ENCODE results near the gene LDLR.
"Not testable (repeated sequence)": the region's sequence is repeated elsewhere in the genome, so short reads cannot be mapped to it uniquely, and the experiment has no call there.

Gene LDLR

DNA sequence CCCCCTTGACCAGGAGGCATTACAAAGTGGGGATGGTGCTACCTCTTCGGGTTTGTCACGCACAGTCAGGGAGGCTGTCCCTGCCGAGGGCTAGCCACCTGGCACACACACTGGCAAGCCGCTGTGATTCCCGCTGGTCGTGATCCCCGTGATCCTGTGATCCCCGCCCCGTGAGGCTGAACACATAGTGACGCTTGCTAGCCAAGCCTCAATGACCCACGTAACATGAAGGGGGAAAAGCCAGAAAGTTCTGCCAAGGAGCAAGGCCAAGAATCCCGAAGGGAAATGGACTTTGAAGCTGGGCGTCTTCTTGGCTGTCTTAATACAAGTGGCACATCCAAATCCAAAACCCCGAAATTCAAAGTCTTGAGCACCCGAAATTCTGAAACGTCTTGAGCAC, 13.7 kb downstream of the LDLR start:
- no peak overlapping the region for H3K4me3 ChIP-seq (ENCODE audit: low read depth, low read length)
- TF ChIP-seq, protein P1, sequence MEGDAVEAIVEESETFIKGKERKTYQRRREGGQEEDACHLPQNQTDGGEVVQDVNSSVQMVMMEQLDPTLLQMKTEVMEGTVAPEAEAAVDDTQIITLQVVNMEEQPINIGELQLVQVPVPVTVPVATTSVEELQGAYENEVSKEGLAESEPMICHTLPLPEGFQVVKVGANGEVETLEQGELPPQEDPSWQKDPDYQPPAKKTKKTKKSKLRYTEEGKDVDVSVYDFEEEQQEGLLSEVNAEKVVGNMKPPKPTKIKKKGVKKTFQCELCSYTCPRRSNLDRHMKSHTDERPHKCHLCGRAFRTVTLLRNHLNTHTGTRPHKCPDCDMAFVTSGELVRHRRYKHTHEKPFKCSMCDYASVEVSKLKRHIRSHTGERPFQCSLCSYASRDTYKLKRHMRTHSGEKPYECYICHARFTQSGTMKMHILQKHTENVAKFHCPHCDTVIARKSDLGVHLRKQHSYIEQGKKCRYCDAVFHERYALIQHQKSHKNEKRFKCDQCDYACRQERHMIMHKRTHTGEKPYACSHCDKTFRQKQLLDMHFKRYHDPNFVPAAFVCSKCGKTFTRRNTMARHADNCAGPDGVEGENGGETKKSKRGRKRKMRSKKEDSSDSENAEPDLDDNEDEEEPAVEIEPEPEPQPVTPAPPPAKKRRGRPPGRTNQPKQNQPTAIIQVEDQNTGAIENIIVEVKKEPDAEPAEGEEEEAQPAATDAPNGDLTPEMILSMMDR (IDR thresholded peaks at IDR 0.05; ENCODE audit: control insufficient read depth, extremely low read depth, insufficient read depth) = no peak
- DNase-seq (ENCODE audit: low read depth) = no peak

DNA sequence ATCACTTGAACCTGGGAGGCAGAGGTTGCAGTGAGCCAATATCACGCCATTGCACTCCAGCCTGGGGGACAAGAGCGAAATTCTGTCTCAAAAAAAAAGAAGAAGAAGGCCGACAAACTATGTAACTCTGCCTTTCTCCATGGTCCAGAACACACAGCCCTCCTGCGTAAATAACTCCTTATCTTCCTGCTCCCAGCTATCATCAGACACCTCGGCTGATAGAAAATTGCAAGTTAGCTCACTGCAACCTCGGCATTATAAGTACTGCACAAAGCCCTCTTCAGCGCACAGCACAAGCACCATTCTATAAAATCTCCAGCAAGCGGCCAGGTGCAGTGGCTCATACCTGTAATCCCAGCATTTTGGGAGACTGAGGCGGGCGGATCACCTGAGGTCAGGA, 14.4 kb downstream of the LDLR start:
- not testable (repeated sequence) for H3K4me3 ChIP-seq (ENCODE audit: low read depth, low read length); DNase-seq (ENCODE audit: low read depth)

DNA sequence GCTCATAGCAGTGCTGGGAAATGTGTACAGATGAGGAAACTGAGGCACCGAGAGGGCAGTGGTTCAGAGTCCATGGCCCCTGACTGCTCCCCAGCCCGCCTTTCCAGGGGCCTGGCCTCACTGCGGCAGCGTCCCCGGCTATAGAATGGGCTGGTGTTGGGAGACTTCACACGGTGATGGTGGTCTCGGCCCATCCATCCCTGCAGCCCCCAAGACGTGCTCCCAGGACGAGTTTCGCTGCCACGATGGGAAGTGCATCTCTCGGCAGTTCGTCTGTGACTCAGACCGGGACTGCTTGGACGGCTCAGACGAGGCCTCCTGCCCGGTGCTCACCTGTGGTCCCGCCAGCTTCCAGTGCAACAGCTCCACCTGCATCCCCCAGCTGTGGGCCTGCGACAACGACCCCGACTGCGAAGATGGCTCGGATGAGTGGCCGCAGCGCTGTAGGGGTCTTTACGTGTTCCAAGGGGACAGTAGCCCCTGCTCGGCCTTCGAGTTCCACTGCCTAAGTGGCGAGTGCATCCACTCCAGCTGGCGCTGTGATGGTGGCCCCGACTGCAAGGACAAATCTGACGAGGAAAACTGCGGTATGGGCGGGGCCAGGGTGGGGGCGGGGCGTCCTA, 15.9 kb downstream of the LDLR start:
- DNase-seq (ENCODE audit: low read depth) = no peak
- TF ChIP-seq, protein P1 (IDR thresholded peaks at IDR 0.05; ENCODE audit: control insufficient read depth, extremely low read depth, insufficient read depth) = no peak
- no peak overlapping the region for H3K4me3 ChIP-seq (ENCODE audit: low read depth, low read length)

DNA sequence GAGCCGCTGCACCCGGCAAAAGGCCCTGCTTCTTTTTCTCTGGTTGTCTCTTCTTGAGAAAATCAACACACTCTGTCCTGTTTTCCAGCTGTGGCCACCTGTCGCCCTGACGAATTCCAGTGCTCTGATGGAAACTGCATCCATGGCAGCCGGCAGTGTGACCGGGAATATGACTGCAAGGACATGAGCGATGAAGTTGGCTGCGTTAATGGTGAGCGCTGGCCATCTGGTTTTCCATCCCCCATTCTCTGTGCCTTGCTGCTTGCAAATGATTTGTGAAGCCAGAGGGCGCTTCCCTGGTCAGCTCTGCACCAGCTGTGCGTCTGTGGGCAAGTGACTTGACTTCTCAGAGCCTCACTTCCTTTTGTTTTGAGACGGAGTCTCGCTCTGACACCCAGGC, 17.2 kb downstream of the LDLR start:
- no peak overlapping the region for H3K4me3 ChIP-seq (ENCODE audit: low read depth, low read length)
- no peak for DNase-seq (ENCODE audit: low read depth)
- TF ChIP-seq, protein P1 (IDR thresholded peaks at IDR 0.05; ENCODE audit: control insufficient read depth, extremely low read depth, insufficient read depth) = no peak

DNA sequence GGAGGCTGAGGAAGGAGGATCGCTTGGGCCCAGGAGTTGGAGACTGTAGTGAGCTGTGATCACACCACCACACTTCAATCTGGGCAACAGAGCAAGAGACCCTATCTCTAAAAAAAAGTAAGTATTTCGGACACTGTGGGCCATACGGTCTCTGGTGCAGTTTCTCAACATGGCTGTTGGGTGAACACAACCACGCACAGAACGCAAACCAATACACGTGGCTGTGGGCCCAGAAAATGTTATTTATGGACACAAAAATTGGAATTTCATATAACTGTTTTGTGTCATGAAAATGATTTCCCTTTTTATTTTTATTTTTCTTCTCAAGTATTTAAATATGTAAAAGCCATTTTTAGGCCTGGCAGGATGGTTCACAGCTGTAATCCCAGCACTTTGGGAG, 19.5 kb downstream of the LDLR start:
- DNase-seq (ENCODE audit: low read depth) = no peak
- H3K4me3 ChIP-seq (ENCODE audit: low read depth, low read length) = no peak overlapping the region
- TF ChIP-seq, protein P1 (IDR thresholded peaks at IDR 0.05; ENCODE audit: control insufficient read depth, extremely low read depth, insufficient read depth) = no peak

DNA sequence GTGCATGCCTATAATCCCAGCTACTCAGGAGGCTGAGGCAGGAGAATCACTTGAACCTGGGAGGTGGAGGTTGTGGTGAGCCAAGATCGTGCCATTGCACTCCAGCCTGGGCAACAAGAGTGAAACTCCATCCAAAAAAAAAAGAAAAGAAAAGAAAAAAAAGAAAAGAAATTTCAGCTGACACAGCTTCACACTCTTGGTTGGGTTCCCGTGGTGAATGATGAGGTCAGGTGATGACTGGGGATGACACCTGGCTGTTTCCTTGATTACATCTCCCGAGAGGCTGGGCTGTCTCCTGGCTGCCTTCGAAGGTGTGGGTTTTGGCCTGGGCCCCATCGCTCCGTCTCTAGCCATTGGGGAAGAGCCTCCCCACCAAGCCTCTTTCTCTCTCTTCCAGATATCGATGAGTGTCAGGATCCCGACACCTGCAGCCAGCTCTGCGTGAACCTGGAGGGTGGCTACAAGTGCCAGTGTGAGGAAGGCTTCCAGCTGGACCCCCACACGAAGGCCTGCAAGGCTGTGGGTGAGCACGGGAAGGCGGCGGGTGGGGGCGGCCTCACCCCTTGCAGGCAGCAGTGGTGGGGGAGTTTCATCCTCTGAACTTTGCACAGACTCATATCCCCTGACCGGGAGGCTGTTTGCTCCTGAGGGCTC, 22.0 kb downstream of the LDLR start:
- H3K4me3 ChIP-seq (ENCODE audit: low read depth, low read length) = no peak overlapping the region
- TF ChIP-seq, protein P1 (IDR thresholded peaks at IDR 0.05; ENCODE audit: control insufficient read depth, extremely low read depth, insufficient read depth) = no peak
- no peak for DNase-seq (ENCODE audit: low read depth)

DNA sequence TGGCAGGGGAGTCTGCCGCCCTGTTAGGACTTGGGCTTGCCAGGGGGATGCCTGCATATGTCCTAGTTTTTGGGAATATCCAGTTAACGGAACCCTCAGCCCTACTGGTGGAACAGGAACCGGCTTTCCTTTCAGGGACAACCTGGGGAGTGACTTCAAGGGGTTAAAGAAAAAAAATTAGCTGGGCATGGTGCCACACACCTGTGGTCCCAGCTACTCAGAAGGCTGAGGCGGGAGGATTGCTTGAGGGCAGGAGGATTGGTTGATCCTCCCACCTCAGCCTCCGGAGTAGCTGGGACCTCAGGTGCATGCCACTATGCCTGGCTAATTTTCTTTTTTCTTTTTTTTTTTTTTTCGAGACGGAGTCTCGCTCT, 22.5 kb downstream of the LDLR start:
- TF ChIP-seq, protein P1 (IDR thresholded peaks at IDR 0.05; ENCODE audit: control insufficient read depth, extremely low read depth, insufficient read depth) = no peak
- H3K4me3 ChIP-seq (ENCODE audit: low read depth, low read length) = no peak overlapping the region
- DNase-seq (ENCODE audit: low read depth) = no peak
